Smooth muscle cell (in vitro differentiated cells): ENCODE data around the gene ACTBL2. TPM values are rescaled to one million over a fixed set of nuclear protein-coding genes. Genes with fewer than 3 reads are reported as not detected.

Experiments
- DNase-seq: peaks from one replicate; lab custom pipeline; 2025; ENCODE audit not compliant: unreplicated experiment; lab: John Stamatoyannopoulos, UW
- H2AFZ ChIP-seq: fragments of 200-600 bp; sonication (generic); 2 replicates; pipeline ENCODE4 v1.6.0; 2016; ENCODE audit warnings: antibody characterized with exemption, low read depth, mild to moderate bottlenecking
- H3F3A ChIP-seq: fragments of 200-600 bp; sonication (generic); 2 replicates; pipeline ENCODE4 v1.6.0; 2017; ENCODE audit warnings: antibody characterized with exemption, low read depth
- H3K27ac ChIP-seq: fragments of 200-600 bp; sonication (generic); 2 replicates; pipeline ENCODE4 v1.5.1; 2016; ENCODE audit warnings: low read depth, mild to moderate bottlenecking
- H3K27me3 ChIP-seq: fragments of 200-600 bp; sonication (generic); 2 replicates; pipeline ENCODE4 v1.6.1; 2016; ENCODE audit warnings: low read depth, mild to moderate bottlenecking
- H3K36me3 ChIP-seq: fragments of 200-600 bp; sonication (generic); 2 replicates; pipeline ENCODE4 v1.5.1; 2016; ENCODE audit warnings: low read depth
- H3K4me1 ChIP-seq: fragments of 200-600 bp; sonication (generic); 2 replicates; pipeline ENCODE4 v1.5.1; 2016; ENCODE audit warnings: low read depth
- H3K4me2 ChIP-seq: fragments of 200-600 bp; sonication (generic); 2 replicates; pipeline ENCODE4 v1.6.0; 2016; ENCODE audit warnings: mild to moderate bottlenecking
- H3K4me3 ChIP-seq: fragments of 200-600 bp; sonication (generic); 2 replicates; pipeline ENCODE4 v1.5.1; 2016; ENCODE audit warnings: mild to moderate bottlenecking
- H3K79me2 ChIP-seq: fragments of 200-600 bp; sonication (generic); 2 replicates; pipeline ENCODE4 v1.6.0; 2016; ENCODE audit warnings: low read depth, mild to moderate bottlenecking
- H3K9ac ChIP-seq: fragments of 200-600 bp; sonication (generic); 2 replicates; pipeline ENCODE4 v1.6.0; 2016; ENCODE audit warnings: low read depth
- H3K9me3 ChIP-seq: fragments of 200-600 bp; sonication (generic); replicated peaks from 2 replicates; pipeline ENCODE4 v1.5.1; 2016; ENCODE audit warnings: low read depth
- H4K20me1 ChIP-seq: fragments of 200-600 bp; sonication (generic); 2 replicates; pipeline ENCODE4 v1.6.0; 2016; ENCODE audit warnings: low read depth
- CTCF ChIP-seq: fragments of 200-600 bp; sonication (generic); IDR thresholded peaks from 2 replicates; pipeline ENCODE4 v1.5.1; 2017; ENCODE audit warnings: borderline replicate concordance, mild to moderate bottlenecking, antibody characterized with exemption; ENCODE audit not compliant: insufficient read depth, poor library complexity, severe bottlenecking
- WGBS: methylation state at CpG from one replicate; pipeline ENCODE4 v1.1.7; 2016; ENCODE audit warnings: low lambda C conversion rate; 5-methylcytosine and 5-hydroxymethylcytosine counted together
- polyA plus RNA-seq: library from polyadenylated mRNA; unstranded; fragments of >200 nt; fragmentation: Nextera tagmentation; extraction: Ambion mirVana; gene quantifications from 2 replicates; pipeline ENCODE4 v1.2.1, GENCODE V29; 2016
- total RNA-seq: library from RNA; depleted of rRNA; stranded (reverse); fragments of >200 nt; gene quantifications from 2 replicates; pipeline ENCODE4 v1.2.3, GENCODE V29; 2014

Gene ACTBL2
- total and polyA plus RNA-seq, 2 experiments from 2014 or later: 1.3 to 3.6 TPM

GRCh38 chr5:57492632-57493031, 10.0 kb upstream of the ACTBL2 start:
- peaks cover 19% of the 10 kb centered on the region for H3K4me1 ChIP-seq
- H4K20me1 ChIP-seq: no peaks in the 10 kb centered on the region
- H3K9ac ChIP-seq: peak overlapping the region; percentile 14
- H3K27me3 ChIP-seq: no peaks in the 10 kb centered on the region
- WGBS: 75% methylated on average over 3 of the region's 3 CpGs
- H2AFZ ChIP-seq: no peak overlapping the region
- H3K9me3 ChIP-seq: no peaks in the 10 kb centered on the region
- H3K27ac ChIP-seq: peak overlapping the region; percentile 91
- H3F3A ChIP-seq: peaks cover 34% of the 10 kb centered on the region
- H3K79me2 ChIP-seq: no peaks in the 10 kb centered on the region
- no peak overlapping the region for H3K4me3 ChIP-seq
- no peak for TF ChIP-seq CTCF
- H3K4me2 ChIP-seq: no peak overlapping the region
- no peaks in the 10 kb centered on the region for H3K36me3 ChIP-seq
- DNase-seq: no peak

GRCh38 chr5:57491369-57491965, 8.9 kb upstream of the ACTBL2 start:
- H3K27me3 ChIP-seq: no peaks in the 10 kb centered on the region
- H4K20me1 ChIP-seq: no peaks in the 10 kb centered on the region
- DNase-seq: no peak
- no peak for TF ChIP-seq CTCF
- no peak overlapping the region for H3K4me3 ChIP-seq
- H3K27ac ChIP-seq: peak overlapping the region; percentile 46
- peaks cover 39% of the 10 kb centered on the region for H3F3A ChIP-seq
- no peaks in the 10 kb centered on the region for H3K79me2 ChIP-seq
- 83% methylated on average over 5 of the region's 5 CpGs for WGBS
- no peaks in the 10 kb centered on the region for H3K36me3 ChIP-seq
- H3K4me1 ChIP-seq: peaks cover 19% of the 10 kb centered on the region
- peak overlapping the region; percentile 21 for H3K4me2 ChIP-seq
- no peak overlapping the region for H2AFZ ChIP-seq
- no peaks in the 10 kb centered on the region for H3K9me3 ChIP-seq
- no peak overlapping the region for H3K9ac ChIP-seq

GRCh38 chr5:57488215-57488955, 5.8 kb upstream of the ACTBL2 start:
- no peak for TF ChIP-seq CTCF
- peak overlapping the region; percentile 29 for H2AFZ ChIP-seq
- H3F3A ChIP-seq: peaks cover 26% of the 10 kb centered on the region
- no peaks in the 10 kb centered on the region for H3K27me3 ChIP-seq
- no peak for DNase-seq
- no peaks in the 10 kb centered on the region for H3K36me3 ChIP-seq
- H4K20me1 ChIP-seq: no peaks in the 10 kb centered on the region
- peaks cover 5% of the 10 kb centered on the region for H3K4me1 ChIP-seq
- H3K9ac ChIP-seq: peak overlapping the region; percentile 41
- H3K79me2 ChIP-seq: no peaks in the 10 kb centered on the region
- no peaks in the 10 kb centered on the region for H3K9me3 ChIP-seq
- 4% methylated on average over 9 of the region's 9 CpGs for WGBS
- no peak overlapping the region for H3K4me3 ChIP-seq
- H3K4me2 ChIP-seq: peak overlapping the region; percentile 51
- peak overlapping the region; percentile 92 for H3K27ac ChIP-seq
